A549 (cell line): Measurements from ENCODE around the gene CCDC85B. TPM values are rescaled to one million over a fixed set of nuclear protein-coding genes. Genes with fewer than 3 reads are reported as not detected.

Experiments
- ATOH8 ChIP-seq: fragments of 250-450 bp; sonication (Bioruptor Pico); IDR thresholded peaks from 2 replicates; pipeline ENCODE4 v1.5.0; 2020; ENCODE audit warnings: low read depth, mild to moderate bottlenecking, moderate library complexity
- BCL3 ChIP-seq: fragments of >200 bp; sonication (Bioruptor Twin); formaldehyde crosslinking; IDR thresholded peaks from 3 replicates; pipeline ENCODE4 v1.6.1; 2016
- CBX2 ChIP-seq: fragments of 200-600 bp; sonication (generic); IDR thresholded peaks from 2 replicates; pipeline ENCODE4 v1.6.1; 2016; ENCODE audit warnings: low read depth, mild to moderate bottlenecking, borderline replicate concordance
- CHD4 ChIP-seq: fragments of 200-600 bp; sonication (generic); IDR thresholded peaks from 2 replicates; pipeline ENCODE4 v1.6.1; 2016; ENCODE audit warnings: antibody characterized with exemption, mild to moderate bottlenecking, borderline replicate concordance
- E2F6 ChIP-seq: IDR thresholded peaks from 2 replicates; pipeline ENCODE4 v1.6.1; 2012; ENCODE audit warnings: low read depth, borderline replicate concordance
- FOSB ChIP-seq: fragments of 250-450 bp; sonication (Bioruptor Pico); IDR thresholded peaks from 2 replicates; pipeline ENCODE4 v1.5.0; 2020; ENCODE audit warnings: mild to moderate bottlenecking, moderate library complexity
- FOSL2 ChIP-seq, 2 experiments: fragments of 450-650 bp in 1 of 2; fragments of >200 bp in 1 of 2; sonication (Bioruptor Twin) in 1 of 2; formaldehyde crosslinking; IDR thresholded peaks; 2 replicates each; pipeline versions ENCODE4 v1.5.0 to v1.6.1; 2016 to 2020; ENCODE audit warnings: mild to moderate bottlenecking in 1 of 2, moderate library complexity in 1 of 2
- FOXS1 ChIP-seq: fragments of 250-450 bp; sonication (Bioruptor Pico); IDR thresholded peaks from 2 replicates; pipeline ENCODE4 v1.5.0; 2020; ENCODE audit warnings: mild to moderate bottlenecking, moderate library complexity
- GATA3 ChIP-seq: IDR thresholded peaks from 2 replicates; pipeline ENCODE4 v1.6.1; 2012; ENCODE audit warnings: borderline replicate concordance
- HES2 ChIP-seq: fragments of >200 bp; sonication (Bioruptor Twin); formaldehyde crosslinking; IDR thresholded peaks from 2 replicates; pipeline ENCODE4 v1.6.1; 2016
- HOXA7 ChIP-seq: fragments of 250-450 bp; sonication (Bioruptor Pico); IDR thresholded peaks from 2 replicates; pipeline ENCODE4 v1.5.0; 2020; ENCODE audit warnings: mild to moderate bottlenecking, moderate library complexity
- HOXB13 ChIP-seq: fragments of 250-450 bp; sonication (Bioruptor Pico); IDR thresholded peaks from 2 replicates; pipeline ENCODE4 v1.5.0; 2020; ENCODE audit warnings: low read depth, mild to moderate bottlenecking, moderate library complexity
- JUN ChIP-seq, 2 experiments: fragments of >200 bp; sonication (Bioruptor Twin); formaldehyde crosslinking; IDR thresholded peaks; 2 replicates in 1 of 2; 3 replicates in 1 of 2; pipeline ENCODE4 v1.6.1; 2016 to 2017
- KDM1A ChIP-seq: fragments of 200-600 bp; sonication (generic); IDR thresholded peaks from 2 replicates; pipeline ENCODE4 v1.6.1; 2016; ENCODE audit warnings: low read depth, mild to moderate bottlenecking
- KDM5A ChIP-seq: fragments of 200-600 bp; sonication (generic); IDR thresholded peaks from 2 replicates; pipeline ENCODE4 v1.6.1; 2016; ENCODE audit warnings: antibody characterized with exemption, mild to moderate bottlenecking
- MAFK ChIP-seq: fragments of 450-650 bp; IDR thresholded peaks from 2 replicates; pipeline ENCODE4 v1.6.1; 2014; ENCODE audit not compliant: partially characterized antibody
- MYC ChIP-seq: IDR thresholded peaks from 2 replicates; pipeline ENCODE4 v1.6.1; 2012; ENCODE audit warnings: mild to moderate bottlenecking, inconsistent platforms, low read length, improper control_type of control experiment, borderline replicate concordance
- NFE2L2 ChIP-seq: fragments of 150-350 bp; conservative IDR thresholded peaks from 2 replicates; pipeline ENCODE4 v1.6.1; 2014; ENCODE audit warnings: low read length
- NPAS2 ChIP-seq: fragments of 250-450 bp; sonication (Bioruptor Pico); IDR thresholded peaks from 2 replicates; pipeline ENCODE4 v1.8.0; 2022; ENCODE audit warnings: mild to moderate bottlenecking, moderate library complexity, borderline replicate concordance
- NR3C1 ChIP-seq: fragments of >200 bp; sonication (Bioruptor Twin); formaldehyde crosslinking; IDR thresholded peaks from 3 replicates; pipeline ENCODE4 v1.6.1; 2017
- PBX3 ChIP-seq: IDR thresholded peaks from 2 replicates; pipeline ENCODE4 v1.6.1; 2012
- PHF8 ChIP-seq: fragments of 200-600 bp; sonication (generic); IDR thresholded peaks from 2 replicates; pipeline ENCODE4 v1.6.1; 2016; ENCODE audit warnings: low read depth, mild to moderate bottlenecking, antibody characterized with exemption, moderate library complexity, borderline replicate concordance
- POLR2A ChIP-seq: IDR thresholded peaks from 2 replicates; pipeline ENCODE4 v1.6.1; 2012; ENCODE audit warnings: mild to moderate bottlenecking, low read length
- RARB ChIP-seq: fragments of 250-450 bp; sonication (Bioruptor Pico); IDR thresholded peaks from 2 replicates; pipeline ENCODE4 v1.8.0; 2021; ENCODE audit warnings: mild to moderate bottlenecking, moderate library complexity
- RCOR1 ChIP-seq: fragments of 150-350 bp; IDR thresholded peaks from 2 replicates; pipeline ENCODE4 v1.6.1; 2014; ENCODE audit warnings: antibody characterized with exemption, low read length, low read depth
- REST ChIP-seq: fragments of 200-600 bp; sonication (generic); IDR thresholded peaks from 2 replicates; pipeline ENCODE4 v1.6.1; 2016; ENCODE audit warnings: antibody characterized with exemption, mild to moderate bottlenecking, moderate library complexity
- RNF2 ChIP-seq: fragments of 200-600 bp; sonication (generic); IDR thresholded peaks from 2 replicates; pipeline ENCODE4 v1.6.1; 2016; ENCODE audit warnings: low read depth, mild to moderate bottlenecking, antibody characterized with exemption, moderate library complexity, borderline replicate concordance
- SMC3 ChIP-seq: fragments of >200 bp; sonication (Bioruptor Twin); formaldehyde crosslinking; IDR thresholded peaks from 3 replicates; pipeline ENCODE4 v1.6.1; 2018; ENCODE audit warnings: inconsistent platforms
- TP53 ChIP-seq: fragments of 250-450 bp; sonication (Bioruptor Pico); IDR thresholded peaks from 2 replicates; pipeline ENCODE4 v1.5.0; 2021; ENCODE audit warnings: mild to moderate bottlenecking, moderate library complexity
- USF2 ChIP-seq: fragments of 450-650 bp; IDR thresholded peaks from 2 replicates; pipeline ENCODE4 v1.6.1; 2014; ENCODE audit warnings: antibody characterized with exemption
- ZC3H11A ChIP-seq: fragments of 450-650 bp; IDR thresholded peaks from 2 replicates; pipeline ENCODE4 v1.6.1; 2014; ENCODE audit warnings: antibody characterized with exemption, mild to moderate bottlenecking
- ZFP36 ChIP-seq: fragments of 450-650 bp; IDR thresholded peaks from 2 replicates; pipeline ENCODE4 v1.6.1; 2014; ENCODE audit warnings: borderline replicate concordance; ENCODE audit not compliant: partially characterized antibody
- ZSCAN20 ChIP-seq: fragments of 250-450 bp; sonication (Bioruptor Pico); IDR thresholded peaks from 2 replicates; pipeline ENCODE4 v1.8.0; 2022; ENCODE audit warnings: mild to moderate bottlenecking, moderate library complexity
- polyA plus RNA-seq, 4 experiments: library from polyadenylated mRNA; depleted of rRNA in 3 of 4; stranded (reverse); fragments of >200 nt; fragmentation: RNase III in 1 of 4; extraction: RNeasy Plus Mini Kit Qiagen cat#74134 plus additional on column Dnase treatment in 1 of 4; gene quantifications; 2 replicates in 3 of 4; 3 replicates in 1 of 4; pipeline ENCODE4 v1.2.3, GENCODE V29; 2011 to 2017

The CCDC85B gene
- polyA plus RNA-seq, 2 of the 4 experiments (the other 2 are of a cell fraction), result 7.3 to 27.5 TPM

DNA sequence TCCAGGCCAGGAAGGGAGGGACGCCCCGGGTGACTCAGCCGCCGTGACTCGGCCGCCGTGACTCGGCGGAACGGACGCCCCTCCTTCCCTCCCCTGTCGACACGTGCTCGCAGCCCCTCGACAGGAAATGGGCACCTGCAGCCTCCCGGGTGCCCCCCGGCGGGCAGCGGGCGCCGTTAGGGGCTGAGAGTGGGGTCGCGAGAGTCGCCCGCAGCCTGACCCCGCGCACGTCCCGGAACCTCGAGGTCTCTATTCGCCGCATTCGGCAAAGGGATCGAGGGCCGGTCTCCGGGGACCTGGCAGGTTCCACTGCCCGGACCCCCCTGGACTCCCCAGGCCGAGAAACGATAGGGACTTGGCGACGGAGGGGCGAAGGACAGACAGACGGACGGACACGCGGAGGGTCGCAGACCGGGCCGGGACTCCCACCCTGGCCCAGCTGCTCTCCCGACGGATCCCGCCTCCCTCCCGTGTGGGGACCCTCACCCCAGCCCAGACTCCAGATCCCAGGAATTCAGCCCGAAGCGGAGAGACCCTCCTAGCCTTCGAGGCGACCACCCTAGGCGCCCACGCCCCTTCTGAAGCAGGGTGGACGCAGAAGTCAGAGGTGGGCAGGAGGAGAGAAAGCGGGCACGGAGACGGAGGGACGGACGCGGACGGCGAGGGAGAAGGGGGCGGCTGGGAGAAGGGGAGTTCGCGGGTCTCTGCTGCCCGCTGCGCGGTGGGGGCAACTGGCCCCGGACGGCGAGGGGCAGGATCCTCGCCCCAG is 9.1 kb downstream of the CCDC85B start (continued):
- TF ChIP-seq BCL3 (no peak), REST (no peak), SMC3 (no peak), MAFK (peak; percentile 93), NR3C1 (no peak), HES2 (no peak), JUN (IDR thresholded peaks at IDR 0.05) (peak; percentile 47 to 67; a peak in 4 of 5 replicates), POLR2A (peak; percentile 26; the same call in 1 of the 2 replicates), CHD4 (no peak), PHF8 (no peak), CBX2 (no peak), USF2 (peak; percentile 52), ZSCAN20 (CRISPR knock-in tag) (no peak), ZC3H11A (no peak), PBX3 (no peak), NPAS2 (CRISPR knock-in tag) (no peak), HOXA7 (CRISPR knock-in tag) (peak; percentile 53; the same call in 1 of the 2 replicates), KDM1A (no peak), RARB (CRISPR knock-in tag) (peak; percentile 23; the same call in 1 of the 2 replicates), TP53 (CRISPR knock-in tag) (peak; percentile 55; the same call in 1 of the 2 replicates), FOSB (CRISPR knock-in tag) (peak; percentile 32; the same call in 1 of the 2 replicates), HOXB13 (CRISPR knock-in tag) (no peak), RCOR1 (no peak), RNF2 (no peak), ATOH8 (CRISPR knock-in tag) (0 out of 2 replicates have a peak, but pooled peaks have one; percentile 28), ZFP36 (no peak), NFE2L2 (peak; percentile 83), FOXS1 (no peak), FOSL2 (IDR thresholded peaks at IDR 0.05) (peak; percentile 53), FOSL2 (CRISPR knock-in tag; IDR thresholded peaks at IDR 0.05) (peak; percentile 93), MYC (peak; percentile 93), GATA3 (0 out of 2 replicates have a peak, but pooled peaks have one; percentile 47), KDM5A (no peak), E2F6 (peak; percentile 88)
